Esophagus muscularis mucosa (tissue), 3 donors: ENCODE results near the gene NRSN1.

Experiments used
- POLR2A ChIP-seq: fragments of 450-650 bp; IDR thresholded peaks from one replicate; pipeline ENCODE4 v1.6.1; 2017; ENCODE audit warnings: antibody characterized with exemption, moderate library complexity, mild to moderate bottlenecking, low read depth
- TF ChIP-seq, protein P1 (sequence below), 3 experiments: fragments of 200-600 bp in 2 of 3; fragments of 450-650 bp in 1 of 3; sonication (generic) in 2 of 3; IDR thresholded peaks; one replicate each; pipeline ENCODE4 v1.5.1; 2017 to 2019; ENCODE audit warnings: antibody characterized with exemption in 3 of 3, mild to moderate bottlenecking in 2 of 3, moderate library complexity in 1 of 3

DNA sequence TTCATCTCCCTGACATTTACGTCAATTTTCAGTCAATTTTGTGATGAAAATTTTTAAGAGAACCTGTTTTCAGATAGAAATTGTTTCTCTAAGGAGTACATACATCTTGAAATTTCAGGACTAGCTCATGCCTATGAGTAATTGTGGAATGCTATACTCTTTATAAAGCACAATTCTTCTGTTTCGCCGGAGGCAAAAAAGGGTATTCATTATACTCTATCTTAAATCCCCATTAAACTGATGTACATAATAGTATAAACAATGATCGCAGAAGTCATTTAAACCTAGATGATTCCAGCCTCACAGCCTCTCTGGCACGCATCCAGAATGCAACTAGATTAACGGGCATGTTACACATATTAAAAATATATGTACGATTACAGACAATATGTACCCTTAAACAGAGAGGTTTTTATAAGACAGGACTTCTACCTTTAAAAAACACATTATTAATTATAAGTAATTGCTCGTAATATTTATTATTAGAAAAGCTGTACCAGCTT lies 62.6 kb downstream of the NRSN1 start:
- TF ChIP-seq, protein P1, sequence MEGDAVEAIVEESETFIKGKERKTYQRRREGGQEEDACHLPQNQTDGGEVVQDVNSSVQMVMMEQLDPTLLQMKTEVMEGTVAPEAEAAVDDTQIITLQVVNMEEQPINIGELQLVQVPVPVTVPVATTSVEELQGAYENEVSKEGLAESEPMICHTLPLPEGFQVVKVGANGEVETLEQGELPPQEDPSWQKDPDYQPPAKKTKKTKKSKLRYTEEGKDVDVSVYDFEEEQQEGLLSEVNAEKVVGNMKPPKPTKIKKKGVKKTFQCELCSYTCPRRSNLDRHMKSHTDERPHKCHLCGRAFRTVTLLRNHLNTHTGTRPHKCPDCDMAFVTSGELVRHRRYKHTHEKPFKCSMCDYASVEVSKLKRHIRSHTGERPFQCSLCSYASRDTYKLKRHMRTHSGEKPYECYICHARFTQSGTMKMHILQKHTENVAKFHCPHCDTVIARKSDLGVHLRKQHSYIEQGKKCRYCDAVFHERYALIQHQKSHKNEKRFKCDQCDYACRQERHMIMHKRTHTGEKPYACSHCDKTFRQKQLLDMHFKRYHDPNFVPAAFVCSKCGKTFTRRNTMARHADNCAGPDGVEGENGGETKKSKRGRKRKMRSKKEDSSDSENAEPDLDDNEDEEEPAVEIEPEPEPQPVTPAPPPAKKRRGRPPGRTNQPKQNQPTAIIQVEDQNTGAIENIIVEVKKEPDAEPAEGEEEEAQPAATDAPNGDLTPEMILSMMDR (IDR thresholded peaks at IDR 0.05), result no peak
- no peak for TF ChIP-seq POLR2A
